ENCODE results near the gene COLEC11. TPM values are rescaled to one million over a fixed set of nuclear protein-coding genes. Genes with fewer than 3 reads are reported as not detected.

COLEC11 gene
- 28.0 and 46.8 TPM in 2 replicates for polyA plus RNA-seq

DNA sequence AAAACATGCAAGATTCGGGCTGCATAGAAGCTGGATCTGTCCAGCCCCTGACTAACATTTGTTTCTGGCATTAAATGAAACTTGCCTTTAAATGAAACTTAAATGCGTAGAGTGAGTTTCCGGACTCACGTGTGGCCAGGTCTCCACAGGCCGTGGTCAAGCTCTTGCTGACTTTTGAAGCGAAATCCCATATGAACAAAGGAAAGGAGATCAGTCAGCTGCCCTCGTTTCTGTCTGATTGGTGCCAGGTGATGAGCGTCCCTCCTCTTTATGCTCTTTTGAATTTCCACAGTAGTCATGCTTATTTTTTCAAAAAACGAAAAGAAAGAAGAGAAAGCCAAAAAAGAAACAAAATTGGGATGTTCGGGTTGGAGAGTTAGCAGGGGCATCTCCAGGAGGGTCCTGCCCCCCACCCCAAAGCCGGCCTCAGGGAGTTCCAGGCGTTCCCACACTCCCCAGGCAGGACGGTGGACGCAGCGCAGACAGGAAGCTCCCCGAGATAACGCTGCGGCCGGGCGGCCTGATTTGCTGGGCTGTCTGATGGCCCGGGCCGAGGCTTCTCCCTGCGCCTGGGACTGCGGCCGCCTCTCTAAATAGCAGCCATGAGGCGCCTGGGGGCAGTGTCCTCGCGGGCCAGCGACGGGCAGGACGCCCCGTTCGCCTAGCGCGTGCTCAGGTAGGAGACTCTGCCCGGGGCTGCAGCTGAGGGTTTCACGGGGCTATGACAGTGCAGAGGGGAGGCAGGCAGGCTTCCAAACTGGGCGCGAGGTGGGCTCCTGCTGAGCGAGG, at the start of gene COLEC11:
COLEC11 (plus strand) TSS at position 620 of the 789 bp plus-strand sequence. CDS start 9,229 bp downstream, outside the sequence.

DNA sequence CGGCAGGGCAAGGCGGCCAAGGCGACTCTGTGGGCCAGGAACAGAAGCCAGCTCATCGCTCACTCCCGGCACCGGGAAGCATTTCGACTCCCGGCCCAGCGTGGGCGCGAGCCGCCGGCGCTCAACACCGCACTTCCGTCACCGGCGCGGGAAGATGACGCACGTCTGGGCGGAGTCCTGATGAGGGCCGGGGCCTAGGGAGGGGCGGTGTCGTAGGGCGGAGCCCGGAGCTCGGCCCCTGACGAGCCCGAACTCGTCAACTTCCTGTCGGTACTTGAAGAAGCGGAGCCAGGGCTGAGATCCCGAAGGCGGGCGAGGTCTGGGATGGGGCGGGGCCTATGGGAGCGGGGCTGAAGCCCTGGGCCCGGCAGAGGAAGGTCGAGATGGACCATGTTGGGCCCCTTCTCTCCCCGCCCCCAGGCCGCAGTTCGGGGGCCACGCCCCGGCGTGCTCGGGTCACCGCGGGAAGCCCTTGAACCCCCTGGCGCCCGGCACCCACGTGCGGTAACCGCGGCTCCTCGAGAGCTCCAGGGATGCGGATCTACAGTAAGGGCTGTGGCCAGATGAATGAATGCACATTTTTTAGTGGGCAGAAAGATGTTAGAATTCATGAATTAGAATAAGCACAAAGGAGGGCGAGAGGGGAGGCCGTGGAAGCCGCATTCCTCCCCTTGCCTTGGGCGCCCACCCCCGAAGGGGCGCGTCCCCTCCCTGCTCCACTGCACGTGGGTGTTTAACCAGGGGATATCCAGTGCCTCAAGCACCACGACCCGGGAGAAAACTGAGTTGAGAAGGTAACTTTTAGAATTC, 36.5 kb upstream of the COLEC11 start, which contains the start of gene RNASEH1:
RNASEH1 (minus strand) TSS at position 129 of the 810 bp plus-strand sequence; CDS start at position 56, 73 bp downstream.

DNA sequence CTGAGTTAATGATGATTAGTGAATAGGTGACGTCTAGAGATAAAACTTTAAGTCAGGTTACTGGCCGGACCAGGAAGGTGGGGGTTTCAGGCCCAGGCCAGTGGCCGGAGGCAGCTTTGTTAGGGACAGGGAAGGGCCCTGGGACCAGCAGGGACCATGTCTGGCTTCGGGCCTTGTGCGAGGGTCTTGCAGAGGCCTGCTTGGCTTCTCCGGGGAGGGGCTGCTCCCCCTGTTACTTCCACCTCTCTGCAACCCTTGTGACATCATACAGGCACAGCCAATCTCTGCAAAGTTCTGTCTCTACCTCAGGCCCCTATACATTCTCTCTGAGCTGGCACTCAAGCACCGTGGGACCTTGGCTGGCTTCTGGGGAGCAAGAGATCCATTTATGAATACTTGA, 63.0 kb downstream of the COLEC11 start, which contains the start of gene ALLC:
ALLC (plus strand) TSS at position 320 of the 400 bp plus-strand sequence. CDS start 12,958 bp downstream, outside the sequence.

Other genes with a start within 250 kb of the COLEC11 start
- 106 and 111 TPM in 2 replicates for gene EIPR1, start 217.3 kb upstream of the COLEC11 start, polyA plus RNA-seq
- gene TRAPPC12, start 215.4 kb upstream of the COLEC11 start, polyA plus RNA-seq, result 81.8 and 144 TPM in 2 replicates
- gene ADI1, start 75.6 kb upstream of the COLEC11 start, polyA plus RNA-seq, result 17.0 and 28.9 TPM in 2 replicates
- gene RNASEH1, start 36.8 kb upstream of the COLEC11 start, polyA plus RNA-seq, result 13.4 and 18.8 TPM in 2 replicates
- gene RPS7, start 19.9 kb upstream of the COLEC11 start, polyA plus RNA-seq, result 591 and 595 TPM in 2 replicates
- 0.78 and 1.5 TPM in 2 replicates for gene ALLC, start 63.1 kb downstream of the COLEC11 start, polyA plus RNA-seq
- gene DCDC2C, start 108.5 kb downstream of the COLEC11 start, polyA plus RNA-seq, result not detected in 2 replicates

Measured in Purkinje cell (primary cell).